Measurements from ENCODE around the gene ENTPD8.

DNA sequence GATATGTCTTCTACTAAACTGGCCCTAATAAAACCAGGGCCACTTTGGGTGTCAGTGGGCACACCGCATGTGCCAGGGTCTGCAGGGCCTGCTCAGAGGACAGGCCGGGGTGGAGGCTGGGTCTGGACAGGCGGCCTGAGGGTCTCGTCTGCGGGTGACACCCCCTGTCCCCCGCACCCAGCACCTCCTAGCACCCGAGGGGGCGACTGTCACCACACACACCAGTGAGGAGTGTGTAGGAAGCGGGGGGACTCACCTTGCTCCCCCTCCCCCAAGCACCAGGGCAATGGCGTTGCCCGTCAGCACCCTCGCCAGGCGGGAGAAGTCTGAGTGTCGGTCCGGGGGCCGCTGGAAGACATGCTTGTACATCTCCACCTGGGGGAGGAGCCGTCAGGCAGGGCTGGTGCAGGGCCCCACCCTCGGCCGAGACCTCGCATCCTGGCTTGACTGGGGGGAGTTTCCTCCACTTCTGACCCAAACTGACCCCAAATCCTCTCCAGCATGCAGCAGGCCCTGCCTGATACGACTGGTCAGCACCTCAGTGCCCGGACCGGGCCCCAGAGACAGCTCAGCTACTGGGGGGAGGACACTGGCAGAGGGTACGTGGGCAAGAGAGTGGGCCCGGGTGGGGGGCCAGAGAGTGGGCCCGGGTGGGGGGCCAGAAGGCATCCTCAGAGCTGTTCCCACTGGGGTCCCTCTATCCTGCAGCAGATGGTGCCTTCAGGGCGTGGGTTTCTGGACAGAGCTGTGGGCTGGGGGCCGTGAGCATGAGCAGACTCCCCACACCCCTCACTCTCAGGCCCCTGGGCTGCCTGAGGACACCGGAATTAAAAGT is 36.8 kb upstream of the ENTPD8 start:
- TF ChIP-seq POLR2A (IDR thresholded peaks at IDR 0.05), result no peak
- TF ChIP-seq, protein P1, sequence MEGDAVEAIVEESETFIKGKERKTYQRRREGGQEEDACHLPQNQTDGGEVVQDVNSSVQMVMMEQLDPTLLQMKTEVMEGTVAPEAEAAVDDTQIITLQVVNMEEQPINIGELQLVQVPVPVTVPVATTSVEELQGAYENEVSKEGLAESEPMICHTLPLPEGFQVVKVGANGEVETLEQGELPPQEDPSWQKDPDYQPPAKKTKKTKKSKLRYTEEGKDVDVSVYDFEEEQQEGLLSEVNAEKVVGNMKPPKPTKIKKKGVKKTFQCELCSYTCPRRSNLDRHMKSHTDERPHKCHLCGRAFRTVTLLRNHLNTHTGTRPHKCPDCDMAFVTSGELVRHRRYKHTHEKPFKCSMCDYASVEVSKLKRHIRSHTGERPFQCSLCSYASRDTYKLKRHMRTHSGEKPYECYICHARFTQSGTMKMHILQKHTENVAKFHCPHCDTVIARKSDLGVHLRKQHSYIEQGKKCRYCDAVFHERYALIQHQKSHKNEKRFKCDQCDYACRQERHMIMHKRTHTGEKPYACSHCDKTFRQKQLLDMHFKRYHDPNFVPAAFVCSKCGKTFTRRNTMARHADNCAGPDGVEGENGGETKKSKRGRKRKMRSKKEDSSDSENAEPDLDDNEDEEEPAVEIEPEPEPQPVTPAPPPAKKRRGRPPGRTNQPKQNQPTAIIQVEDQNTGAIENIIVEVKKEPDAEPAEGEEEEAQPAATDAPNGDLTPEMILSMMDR (IDR thresholded peaks at IDR 0.05), result no peak

All from esophagus squamous epithelium (tissue), 4 donors.